Measurements from ENCODE around the gene CRIP2. TPM values are rescaled to one million over a fixed set of nuclear protein-coding genes. Genes with fewer than 3 reads are reported as not detected.

CRIP2 gene
- total and polyA plus RNA-seq, 2 donors (not counting 3 experiments of a cell fraction or from before 2014, with no cell fraction given), result 322 to 954 TPM

GRCh38 chr14:105496831-105497591 lies 22.4 kb downstream of the CRIP2 start:
- Histone ChIP-seq H4K20me1 (replicated peaks; ENCODE audit: control insufficient read depth, extremely low read depth, insufficient read depth, low read length) (no peaks in the 10 kb centered on the region), H3K27ac (ENCODE audit: insufficient read depth, low read depth, low read length) (no peak overlapping the region), H3K9me1 (replicated peaks; ENCODE audit: control insufficient read depth, extremely low read depth, insufficient read depth, low read length) (no peaks in the 10 kb centered on the region), H3K27me3 (ENCODE audit: control insufficient read depth in 2 of 2, insufficient read depth in 2 of 2, low read length in 2 of 2) (no peaks in the 10 kb centered on the region), H3K4me3 (replicated peaks in 1 of 3; ENCODE audit: insufficient read depth in 1 of 3, low read depth in 1 of 3, low read length in 3 of 3) (no peak overlapping the region), H3K4me2 (ENCODE audit: insufficient read depth, low read length) (no peak overlapping the region), H3K9me3 (replicated peaks; ENCODE audit: control insufficient read depth, insufficient read depth, low read length) (no peaks in the 10 kb centered on the region), H3K36me3 (ENCODE audit: control insufficient read depth in 2 of 2, extremely low read depth in 1 of 2, insufficient read depth in 2 of 2, low read length in 2 of 2) (no peaks in the 10 kb centered on the region), H3K4me1 (ENCODE audit: control insufficient read depth, extremely low read depth, insufficient read depth, low read length) (no peaks in the 10 kb centered on the region), H2AFZ (ENCODE audit: low read depth, low read length) (no peak overlapping the region), H3K9ac (replicated peaks; ENCODE audit: extremely low read depth, insufficient read depth, low read length) (no peak overlapping the region), H3K79me2 (ENCODE audit: control insufficient read depth, insufficient read depth, low read length) (no peaks in the 10 kb centered on the region)
- intact Hi-C loops (cut with micrococcal nuclease), result no loop called here
- FAIRE-seq, result no peak
- dilution Hi-C loops (cut with MboI; ENCODE audit: extremely low pct_ligation_motif_present, low sequenced_read_pairs), result no loop called here
- BruUV-seq (replicated peaks), result no TSS peak
- ChIA-PET CTCF (no interaction called here), POLR2A (no interaction called here)
- no peak for DNase-seq (ENCODE audit: low read depth, low spot score)
- no peak for TF ChIP-seq MYC (IDR thresholded peaks at IDR 0.05; ENCODE audit: low read depth, low read length)
- TF ChIP-seq CTCF (IDR thresholded peaks at IDR 0.05; ENCODE audit: extremely low read depth in 1 of 2, insufficient read depth in 1 of 2, low read depth in 1 of 2, low read length in 2 of 2), result no peak
- TF ChIP-seq MAX (IDR thresholded peaks at IDR 0.05; ENCODE audit: insufficient read depth, insufficient read length), result no peak
- TF ChIP-seq JUN (IDR thresholded peaks at IDR 0.05; ENCODE audit: borderline replicate concordance, insufficient read depth, insufficient read length, low read depth), result no peak
- no peak for TF ChIP-seq FOS (IDR thresholded peaks at IDR 0.05; ENCODE audit: borderline replicate concordance, insufficient read depth, low read length)
- no peak for TF ChIP-seq GATA2 (IDR thresholded peaks at IDR 0.05; ENCODE audit: insufficient read depth, insufficient read length, low read depth, low read length)

All from endothelial cell of umbilical vein (primary cell).